OCI-LY7 (cell line): Measurements from ENCODE around the gene SORCS3. TPM values are rescaled to one million over a fixed set of nuclear protein-coding genes. Genes with fewer than 3 reads are reported as not detected.

ENCODE experiments used
- BruUV-seq: library from RNA; stranded (reverse); fragments of 400-500 nt; replicated peaks from 2 replicates; lab custom pipeline; 2021; lab: Mats Ljungman, UMichigan
- CTCF ChIA-PET: fragments of 300-600 bp; sonication (Branson Sonifier 250); formaldehyde crosslinking; loops from one replicate; lab custom pipeline; 2022; ENCODE audit warnings: antibody characterized with exemption; ENCODE audit not compliant: unreplicated experiment; lab: Charles Lee
- POLR2A ChIA-PET: fragments of 300-600 bp; sonication (Branson Sonifier 250); formaldehyde crosslinking; loops from one replicate; lab custom pipeline; 2022; ENCODE audit warnings: antibody characterized with exemption; lab: Charles Lee
- DNase-seq: peaks from one replicate; pipeline ENCODE4 v3.0.0-alpha.2; 2015; ENCODE audit warnings: low spot score
- H2AFZ ChIP-seq: fragments of 200-600 bp; sonication (generic), shearing (Covaris generic); 2 replicates; pipeline ENCODE4 v1.6.1; 2014; ENCODE audit warnings: mild to moderate bottlenecking, antibody characterized with exemption, low read length, moderate library complexity
- H3K27ac ChIP-seq: fragments of 200-600 bp; sonication (generic); 2 replicates; pipeline ENCODE4 v1.5.1; 2014; ENCODE audit warnings: mixed run types, low read depth, mild to moderate bottlenecking, moderate library complexity, low read length, inconsistent platforms; ENCODE audit not compliant: poor library complexity, severe bottlenecking
- H3K36me3 ChIP-seq: fragments of 200-600 bp; sonication (generic); 2 replicates; pipeline ENCODE4 v1.6.1; 2014; ENCODE audit warnings: mild to moderate bottlenecking, antibody characterized with exemption, low read length, moderate library complexity, mixed read lengths; ENCODE audit not compliant: insufficient read depth
- H3K4me1 ChIP-seq: fragments of 200-600 bp; sonication (generic); 2 replicates; pipeline ENCODE4 v1.5.1; 2014; ENCODE audit warnings: mild to moderate bottlenecking, low read length; ENCODE audit not compliant: insufficient read depth, poor library complexity, severe bottlenecking
- H3K4me2 ChIP-seq: fragments of 200-600 bp; sonication (generic); 2 replicates; pipeline ENCODE4 v1.6.1; 2014; ENCODE audit warnings: mild to moderate bottlenecking, low read length
- H3K4me3 ChIP-seq: fragments of 200-600 bp; sonication (generic); 2 replicates; pipeline ENCODE4 v1.5.1; 2014; ENCODE audit warnings: mild to moderate bottlenecking, low read depth, low read length; ENCODE audit not compliant: poor library complexity, severe bottlenecking
- H3K79me2 ChIP-seq: fragments of 200-600 bp; sonication (generic); 2 replicates; pipeline ENCODE4 v1.6.1; 2016; ENCODE audit warnings: low read depth, mild to moderate bottlenecking, low read length, moderate library complexity, mixed read lengths; ENCODE audit not compliant: insufficient read depth
- H3K9me2 ChIP-seq: fragments of 200-600 bp; sonication (generic); 2 replicates; pipeline ENCODE4 v1.6.1; 2016; ENCODE audit warnings: mild to moderate bottlenecking, low read length, mixed read lengths; ENCODE audit not compliant: insufficient read depth
- H3K9me3 ChIP-seq: fragments of 200-600 bp; sonication (generic); 2 replicates; pipeline ENCODE4 v1.6.1; 2014; ENCODE audit warnings: mild to moderate bottlenecking, mixed run types, low read length, mixed read lengths
- H4K20me1 ChIP-seq: fragments of 200-600 bp; sonication (generic); 2 replicates; pipeline ENCODE4 v1.6.1; 2014; ENCODE audit warnings: mild to moderate bottlenecking, antibody characterized with exemption, low read length, moderate library complexity, mixed read lengths; ENCODE audit not compliant: insufficient read depth
- EZH2phosphoT487 ChIP-seq: fragments of 200-600 bp; sonication (generic); IDR thresholded peaks from 2 replicates; pipeline ENCODE4 v1.6.1; 2018; ENCODE audit warnings: low read depth, borderline replicate concordance, mild to moderate bottlenecking, mixed run types, antibody characterized with exemption, low read length, moderate library complexity, mixed read lengths
- intact Hi-C: fragments of 100-400 bp; cut with micrococcal nuclease; formaldehyde crosslinking; loops from one replicate; pipeline ENCODE4 v1.10.0; 2022; ENCODE audit not compliant: unreplicated experiment
- total RNA-seq, 2 experiments: library from RNA; depleted of rRNA in 1 of 2; stranded (reverse); fragments of >200 nt in 1 of 2; shearing (Covaris generic) in 1 of 2; gene quantifications; 2 replicates each; pipeline ENCODE4 v1.2.3, GENCODE V29; 2014 to 2022
- TF ChIP-seq, protein P1 (sequence below): fragments of 200-600 bp; sonication (generic); conservative IDR thresholded peaks from 2 replicates; pipeline ENCODE4 v1.5.1; 2014; ENCODE audit warnings: mild to moderate bottlenecking, antibody characterized with exemption, low read length, moderate library complexity, mixed read lengths

Gene SORCS3
- total RNA-seq, 2 experiments from 2014 or later = not detected

GRCh38 chr10:104766341-104766740, 125.3 kb downstream of the SORCS3 start:
- intact Hi-C loops = no loop called here

DNA sequence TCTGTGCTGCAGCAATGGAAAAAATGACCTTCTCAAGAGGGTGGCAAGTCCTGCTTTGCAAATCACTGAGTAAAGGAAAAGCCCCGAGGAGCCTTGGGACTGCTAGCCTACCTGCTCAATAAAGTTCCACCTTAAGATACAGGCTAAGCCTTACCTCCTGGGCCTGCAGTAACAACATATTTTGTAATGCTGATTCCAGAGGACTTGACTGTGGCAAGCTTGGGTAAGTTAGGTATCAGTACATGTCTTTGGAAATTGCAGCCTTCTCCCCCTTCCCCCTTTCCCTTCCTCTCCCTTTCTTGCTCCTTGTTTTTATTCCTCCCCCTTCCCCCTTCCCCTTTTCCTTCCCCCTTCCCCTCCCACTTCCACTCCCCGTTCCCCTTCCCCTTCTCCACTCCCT, 126.2 kb downstream of the SORCS3 start:
- POLR2A ChIA-PET = interaction anchor here (1.3 kb wide), 1 partner anchor 11 kb away, joined by 3 read pairs; no protein-coding TSS in a partner anchor

More at GRCh38 chr10:104766341-104766740, 125.3 kb downstream of the SORCS3 start:
- Histone ChIP-seq H3K36me3 (no peaks in the 10 kb centered on the region), H3K4me3 (no peak overlapping the region), H3K4me2 (no peak overlapping the region), H3K4me1 (no peaks in the 10 kb centered on the region), H2AFZ (no peak overlapping the region), H3K9me2 (no peaks in the 10 kb centered on the region), H3K9me3 (no peaks in the 10 kb centered on the region), H4K20me1 (no peaks in the 10 kb centered on the region), H3K27ac (no peak overlapping the region), H3K79me2 (no peaks in the 10 kb centered on the region)
- DNase-seq = no peak
- ChIA-PET CTCF (no interaction called here), POLR2A (no interaction called here)
- no TSS peak for BruUV-seq
- TF ChIP-seq EZH2phosphoT487 = no peak
- TF ChIP-seq, protein P1, sequence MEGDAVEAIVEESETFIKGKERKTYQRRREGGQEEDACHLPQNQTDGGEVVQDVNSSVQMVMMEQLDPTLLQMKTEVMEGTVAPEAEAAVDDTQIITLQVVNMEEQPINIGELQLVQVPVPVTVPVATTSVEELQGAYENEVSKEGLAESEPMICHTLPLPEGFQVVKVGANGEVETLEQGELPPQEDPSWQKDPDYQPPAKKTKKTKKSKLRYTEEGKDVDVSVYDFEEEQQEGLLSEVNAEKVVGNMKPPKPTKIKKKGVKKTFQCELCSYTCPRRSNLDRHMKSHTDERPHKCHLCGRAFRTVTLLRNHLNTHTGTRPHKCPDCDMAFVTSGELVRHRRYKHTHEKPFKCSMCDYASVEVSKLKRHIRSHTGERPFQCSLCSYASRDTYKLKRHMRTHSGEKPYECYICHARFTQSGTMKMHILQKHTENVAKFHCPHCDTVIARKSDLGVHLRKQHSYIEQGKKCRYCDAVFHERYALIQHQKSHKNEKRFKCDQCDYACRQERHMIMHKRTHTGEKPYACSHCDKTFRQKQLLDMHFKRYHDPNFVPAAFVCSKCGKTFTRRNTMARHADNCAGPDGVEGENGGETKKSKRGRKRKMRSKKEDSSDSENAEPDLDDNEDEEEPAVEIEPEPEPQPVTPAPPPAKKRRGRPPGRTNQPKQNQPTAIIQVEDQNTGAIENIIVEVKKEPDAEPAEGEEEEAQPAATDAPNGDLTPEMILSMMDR = no peak

DNA sequence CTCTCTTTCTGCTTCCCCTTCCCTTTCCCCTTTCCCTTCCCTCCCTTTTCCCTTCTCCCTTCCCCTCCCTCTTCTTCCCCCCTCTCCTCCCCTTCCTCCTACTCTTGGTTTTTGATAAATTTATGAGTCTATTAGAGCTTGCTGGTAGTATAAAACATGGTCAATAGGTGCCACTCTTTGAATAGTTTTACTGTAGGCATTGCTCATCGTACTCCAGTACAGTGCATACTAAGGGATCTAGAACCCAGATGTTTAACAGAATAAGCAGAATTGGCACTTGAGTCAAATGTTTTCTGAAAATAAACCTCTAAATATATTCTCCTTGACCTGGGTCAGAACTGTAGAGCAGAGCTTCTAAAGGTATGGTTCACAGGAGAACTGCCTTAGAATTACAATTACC, 126.7 kb downstream of the SORCS3 start:
- ChIA-PET CTCF (no interaction called here), POLR2A (interaction anchor here (1.3 kb wide), 1 partner anchor 10 kb away, joined by 3 read pairs; no protein-coding TSS in a partner anchor)
- no peaks in the 10 kb centered on the region for H3K9me2 ChIP-seq
- H3K36me3 ChIP-seq = no peaks in the 10 kb centered on the region
- no peak overlapping the region for H3K27ac ChIP-seq
- TF ChIP-seq, protein P1 = no peak
- TF ChIP-seq EZH2phosphoT487 = no peak
- H4K20me1 ChIP-seq = no peaks in the 10 kb centered on the region
- no peaks in the 10 kb centered on the region for H3K4me1 ChIP-seq
- H3K4me2 ChIP-seq = no peak overlapping the region
- DNase-seq = no peak
- intact Hi-C loops = no loop called here
- no TSS peak for BruUV-seq
- H2AFZ ChIP-seq = no peak overlapping the region
- no peak overlapping the region for H3K4me3 ChIP-seq
- no peaks in the 10 kb centered on the region for H3K9me3 ChIP-seq
- no peaks in the 10 kb centered on the region for H3K79me2 ChIP-seq

More for the DNA sequence above, 126.2 kb downstream of the SORCS3 start:
- Histone ChIP-seq H3K27ac (no peak overlapping the region), H3K79me2 (no peaks in the 10 kb centered on the region), H3K9me2 (no peaks in the 10 kb centered on the region), H3K9me3 (no peaks in the 10 kb centered on the region), H2AFZ (no peak overlapping the region), H3K4me1 (no peaks in the 10 kb centered on the region), H3K4me3 (no peak overlapping the region), H3K36me3 (no peaks in the 10 kb centered on the region), H4K20me1 (no peaks in the 10 kb centered on the region), H3K4me2 (no peak overlapping the region)
- TF ChIP-seq EZH2phosphoT487 = no peak
- TF ChIP-seq, protein P1 = no peak
- DNase-seq = no peak
- BruUV-seq = no TSS peak
- CTCF ChIA-PET = no interaction called here
- intact Hi-C loops = no loop called here
